ENCODE measurements around the gene MCM3.

DNA sequence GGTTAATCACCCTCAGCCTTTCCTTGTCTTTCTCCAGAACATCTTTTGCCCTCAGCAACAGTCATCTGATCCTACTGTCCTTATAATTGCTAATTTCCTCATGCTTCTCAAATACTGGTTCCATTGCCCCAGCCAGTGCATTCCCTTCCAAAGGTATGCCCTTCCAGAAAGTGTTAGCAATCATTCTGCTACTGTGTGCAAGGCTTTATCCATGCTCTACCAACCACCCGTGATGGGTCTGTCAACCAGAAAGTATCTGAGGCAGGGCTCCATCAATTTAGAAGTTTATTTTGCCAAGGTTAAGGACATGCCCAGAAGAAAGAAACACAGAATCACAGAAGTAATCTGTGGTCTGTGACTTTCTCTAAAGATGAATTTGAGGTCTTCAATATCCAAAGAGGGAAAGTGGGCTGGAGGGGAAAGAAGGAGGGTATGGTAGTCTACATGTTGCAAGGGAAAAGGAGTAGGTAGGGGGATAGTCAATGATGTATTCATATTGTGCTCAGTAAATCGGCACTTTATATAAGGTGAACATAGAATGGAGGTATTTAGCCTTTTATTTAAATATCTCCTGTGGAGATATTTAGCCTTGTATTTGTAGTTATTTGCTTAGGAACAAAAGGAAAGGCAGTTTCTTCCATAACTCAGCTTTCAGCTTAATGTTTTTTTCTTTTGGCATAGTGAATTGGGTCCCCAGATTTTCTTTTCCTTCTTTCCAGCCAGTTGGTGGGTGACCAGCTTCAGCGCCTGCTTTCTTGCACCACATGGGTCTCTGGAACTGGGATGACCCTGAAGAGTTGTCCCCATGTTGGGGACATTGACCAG is 42.2 kb upstream of the MCM3 start:
- TF ChIP-seq, protein P1, sequence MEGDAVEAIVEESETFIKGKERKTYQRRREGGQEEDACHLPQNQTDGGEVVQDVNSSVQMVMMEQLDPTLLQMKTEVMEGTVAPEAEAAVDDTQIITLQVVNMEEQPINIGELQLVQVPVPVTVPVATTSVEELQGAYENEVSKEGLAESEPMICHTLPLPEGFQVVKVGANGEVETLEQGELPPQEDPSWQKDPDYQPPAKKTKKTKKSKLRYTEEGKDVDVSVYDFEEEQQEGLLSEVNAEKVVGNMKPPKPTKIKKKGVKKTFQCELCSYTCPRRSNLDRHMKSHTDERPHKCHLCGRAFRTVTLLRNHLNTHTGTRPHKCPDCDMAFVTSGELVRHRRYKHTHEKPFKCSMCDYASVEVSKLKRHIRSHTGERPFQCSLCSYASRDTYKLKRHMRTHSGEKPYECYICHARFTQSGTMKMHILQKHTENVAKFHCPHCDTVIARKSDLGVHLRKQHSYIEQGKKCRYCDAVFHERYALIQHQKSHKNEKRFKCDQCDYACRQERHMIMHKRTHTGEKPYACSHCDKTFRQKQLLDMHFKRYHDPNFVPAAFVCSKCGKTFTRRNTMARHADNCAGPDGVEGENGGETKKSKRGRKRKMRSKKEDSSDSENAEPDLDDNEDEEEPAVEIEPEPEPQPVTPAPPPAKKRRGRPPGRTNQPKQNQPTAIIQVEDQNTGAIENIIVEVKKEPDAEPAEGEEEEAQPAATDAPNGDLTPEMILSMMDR (IDR thresholded peaks at IDR 0.05): no peak
- TF ChIP-seq POLR2A (IDR thresholded peaks at IDR 0.05): no peak

Data from heart left ventricle (tissue), 13 donors.